H9 (cell line): ENCODE measurements around the gene PYGL. TPM values are rescaled to one million over a fixed set of nuclear protein-coding genes. Genes with fewer than 3 reads are reported as not detected.

Source experiments
- DNase-seq: peaks from one replicate; pipeline ENCODE4 v3.0.0-alpha.2; 2017
- H2AFZ ChIP-seq: one replicate; pipeline ENCODE4 v1.6.1; 2013; ENCODE audit warnings: mild to moderate bottlenecking, low read length, control low read depth, moderate library complexity
- H2AK5ac ChIP-seq: 2 replicates; pipeline ENCODE4 v1.6.1; 2013; ENCODE audit warnings: low read length, control low read depth, mixed read lengths; ENCODE audit not compliant: insufficient read length
- H2BK120ac ChIP-seq: one replicate; pipeline ENCODE4 v1.6.1; 2013; ENCODE audit warnings: low read depth, mild to moderate bottlenecking, low read length, control low read depth, inconsistent platforms; ENCODE audit not compliant: poor library complexity, severe bottlenecking
- H2BK12ac ChIP-seq: 2 replicates; pipeline ENCODE4 v1.6.1; 2013; ENCODE audit warnings: low read length, control low read depth, mixed read lengths, low read depth; ENCODE audit not compliant: insufficient read length
- H2BK15ac ChIP-seq: 2 replicates; pipeline ENCODE4 v1.6.1; 2013; ENCODE audit warnings: low read depth, low read length, control low read depth
- H2BK20ac ChIP-seq: one replicate; pipeline ENCODE4 v1.6.1; 2013; ENCODE audit warnings: low read depth, mild to moderate bottlenecking, low read length, control low read depth, inconsistent platforms; ENCODE audit not compliant: poor library complexity, severe bottlenecking
- H2BK5ac ChIP-seq: 2 replicates; pipeline ENCODE4 v1.6.1; 2013; ENCODE audit warnings: low read length, control low read depth, mixed read lengths; ENCODE audit not compliant: insufficient read length
- H3K14ac ChIP-seq: 2 replicates; pipeline ENCODE4 v1.6.1; 2013; ENCODE audit warnings: low read length, control low read depth; ENCODE audit not compliant: insufficient read depth
- H3K18ac ChIP-seq: 2 replicates; pipeline ENCODE4 v1.6.1; 2013; ENCODE audit warnings: low read depth, mild to moderate bottlenecking, mixed read lengths, low read length, control low read depth; ENCODE audit not compliant: insufficient read length
- H3K23ac ChIP-seq: 2 replicates; pipeline ENCODE4 v1.6.1; 2013; ENCODE audit warnings: low read length, control low read depth, mixed read lengths, low read depth; ENCODE audit not compliant: insufficient read length
- H3K23me2 ChIP-seq: 2 replicates; pipeline ENCODE4 v1.6.1; 2013; ENCODE audit warnings: low read depth, mild to moderate bottlenecking, mixed read lengths, low read length, control low read depth; ENCODE audit not compliant: insufficient read length, poor library complexity, severe bottlenecking
- H3K27ac ChIP-seq: 2 replicates; pipeline ENCODE4 v1.5.1; 2013; ENCODE audit warnings: low read length, control low read depth, mixed read lengths, low read depth; ENCODE audit not compliant: insufficient read length
- H3K27me3 ChIP-seq: 2 replicates; pipeline ENCODE4 v1.6.1; 2013; ENCODE audit warnings: low read length, control low read depth, inconsistent platforms; ENCODE audit not compliant: insufficient read depth
- H3K4ac ChIP-seq: 2 replicates; pipeline ENCODE4 v1.6.1; 2013; ENCODE audit warnings: low read depth, mild to moderate bottlenecking, control low read depth, inconsistent platforms, low read length, moderate library complexity
- H3K4me1 ChIP-seq: 2 replicates; pipeline ENCODE4 v1.6.1; 2013; ENCODE audit warnings: low read length, control low read depth, inconsistent platforms; ENCODE audit not compliant: insufficient read depth
- H3K4me2 ChIP-seq: 2 replicates; pipeline ENCODE4 v1.6.1; 2013; ENCODE audit warnings: low read length, control low read depth, mixed read lengths; ENCODE audit not compliant: insufficient read length, insufficient read depth
- H3K56ac ChIP-seq: 2 replicates; pipeline ENCODE4 v1.6.1; 2013; ENCODE audit warnings: low read depth, mild to moderate bottlenecking, mixed read lengths, low read length, control low read depth; ENCODE audit not compliant: insufficient read length
- H3K79me1 ChIP-seq: 2 replicates; pipeline ENCODE4 v1.6.1; 2013; ENCODE audit warnings: low read depth, mild to moderate bottlenecking, moderate library complexity, low read length, control low read depth, inconsistent platforms; ENCODE audit not compliant: insufficient read depth, poor library complexity, severe bottlenecking
- H3K79me2 ChIP-seq: 2 replicates; pipeline ENCODE4 v1.6.1; 2013; ENCODE audit warnings: low read length, control low read depth, inconsistent platforms; ENCODE audit not compliant: insufficient read depth
- H3K9ac ChIP-seq: 2 replicates; pipeline ENCODE4 v1.6.1; 2013; ENCODE audit warnings: low read length, control low read depth, mixed read lengths; ENCODE audit not compliant: insufficient read length; ENCODE audit errors: extremely low read depth
- H3K9me3 ChIP-seq: one replicate; pipeline ENCODE4 v1.6.1; 2013; ENCODE audit warnings: low read depth, low read length, inconsistent platforms; ENCODE audit not compliant: control insufficient read depth
- H3T11ph ChIP-seq: one replicate; pipeline ENCODE4 v1.6.1; 2013; ENCODE audit warnings: mild to moderate bottlenecking, low read length, control low read depth, inconsistent platforms
- H4K20me1 ChIP-seq: one replicate; pipeline ENCODE4 v1.6.1; 2013; ENCODE audit not compliant: control insufficient read depth, insufficient read length, insufficient read depth
- H4K5ac ChIP-seq: 2 replicates; pipeline ENCODE4 v1.6.1; 2013; ENCODE audit warnings: low read depth, mild to moderate bottlenecking, mixed read lengths, low read length, control low read depth; ENCODE audit not compliant: insufficient read length
- H4K8ac ChIP-seq: replicated peaks from 2 replicates; pipeline ENCODE4 v1.6.1; 2013; ENCODE audit warnings: low read length, control low read depth, mixed read lengths, low read depth; ENCODE audit not compliant: insufficient read length
- H4K91ac ChIP-seq: 2 replicates; pipeline ENCODE4 v1.6.1; 2013; ENCODE audit warnings: low read depth, mild to moderate bottlenecking, moderate library complexity, mixed read lengths, low read length, control low read depth; ENCODE audit not compliant: insufficient read length
- H3K27ac Mint-ChIP-seq, 3 experiments: 2 replicates in 2 of 3; 3 replicates in 1 of 3; pipeline ENCODE4 v1.8.0; 2020 to 2021; ENCODE audit warnings: mixed read lengths in 3 of 3, mild to moderate bottlenecking in 1 of 3, moderate library complexity in 1 of 3
- H3K27me3 Mint-ChIP-seq: 2 replicates; pipeline ENCODE4 v1.8.0; 2021; ENCODE audit warnings: low read depth, mild to moderate bottlenecking, moderate library complexity, mixed read lengths
- H3K36me3 Mint-ChIP-seq, 3 experiments: 2 replicates in 2 of 3; 3 replicates in 1 of 3; pipeline ENCODE4 v1.8.0; 2020 to 2021; ENCODE audit warnings: low read depth in 3 of 3, mixed read lengths in 3 of 3; ENCODE audit not compliant: insufficient read depth in 1 of 3
- H3K4me1 Mint-ChIP-seq, 2 experiments: 2 replicates each; pipeline ENCODE4 v1.8.0; 2020; ENCODE audit warnings: mixed read lengths in 2 of 2
- H3K4me3 Mint-ChIP-seq, 2 experiments: 2 replicates in 1 of 2; 3 replicates in 1 of 2; pipeline ENCODE4 v1.8.0; 2020 to 2021; ENCODE audit warnings: mild to moderate bottlenecking in 2 of 2, mixed read lengths in 2 of 2, moderate library complexity in 1 of 2
- H3K9me3 Mint-ChIP-seq, 2 experiments: 2 replicates in 1 of 2; 3 replicates in 1 of 2; pipeline ENCODE4 v1.8.0; 2020; ENCODE audit warnings: mild to moderate bottlenecking in 2 of 2, mixed read lengths in 2 of 2, moderate library complexity in 1 of 2
- whole genome bisulfite sequencing: extraction: QIAGEN DNeasy Blood & Tissue Kit; methylation state at CpG from one replicate; pipeline ENCODE4 v1.1.7; 2013; ENCODE audit warnings: missing lambda C conversion rate, low lambda C conversion rate, mixed read lengths; ENCODE audit not compliant: insufficient read length; ENCODE audit errors: extremely low coverage; 5-methylcytosine and 5-hydroxymethylcytosine counted together
- total RNA-seq: library from RNA; stranded (reverse); gene quantifications from 2 replicates; pipeline ENCODE4 v1.2.1, GENCODE V29; 2021
- TF ChIP-seq, protein P1 (sequence below): fragments of 200-600 bp; sonication (generic); conservative IDR thresholded peaks from 3 replicates; pipeline ENCODE4 v1.8.0; 2021; ENCODE audit warnings: antibody characterized with exemption, mild to moderate bottlenecking

PYGL gene
- total RNA-seq, 1 experiment from 2014 or later, result 53.8 TPM

DNA sequence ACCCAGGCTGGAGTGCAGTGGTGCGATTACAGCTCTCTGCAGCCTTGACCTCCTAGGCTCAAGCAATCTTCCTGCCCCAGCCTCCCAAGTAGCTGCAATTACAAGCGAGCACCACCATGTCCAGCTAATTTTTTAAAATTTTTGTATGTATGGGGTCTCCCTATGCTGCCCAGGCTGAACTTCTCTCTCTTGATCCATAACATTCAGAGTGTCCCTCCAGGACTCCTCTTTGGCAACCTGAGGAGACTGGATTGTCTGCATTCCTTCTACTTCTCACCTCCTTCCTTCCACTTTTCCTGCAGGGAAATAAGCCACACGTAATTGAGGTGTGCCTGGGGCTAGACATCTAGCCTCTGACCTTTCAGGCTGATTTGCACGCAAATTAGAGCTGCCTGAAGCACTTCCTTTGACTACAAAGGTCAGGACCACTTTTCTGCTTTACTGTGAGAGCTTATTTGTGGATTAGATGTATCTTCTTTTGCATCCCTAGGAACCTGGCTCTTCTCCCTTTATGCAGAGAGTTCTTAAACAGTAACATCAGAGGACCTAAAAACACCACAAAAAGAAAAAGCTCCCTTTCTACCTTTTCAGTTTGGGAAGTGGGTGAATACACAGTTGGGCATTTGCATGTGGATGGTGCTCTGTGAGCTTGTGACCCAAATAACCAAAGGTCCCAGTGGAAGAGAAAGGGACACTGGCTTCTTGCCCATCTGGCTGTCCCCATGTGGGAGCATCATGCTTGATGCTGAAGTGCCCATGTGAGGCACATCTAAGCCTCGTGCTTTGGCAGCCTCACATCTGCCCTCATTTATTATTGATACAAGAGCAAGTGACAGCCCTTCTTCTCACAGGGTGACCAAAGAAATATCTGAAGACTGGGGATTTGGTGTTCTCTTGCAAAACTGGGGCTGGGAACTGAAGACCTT lies 33.5 kb downstream of the PYGL start:
- TF ChIP-seq, protein P1, sequence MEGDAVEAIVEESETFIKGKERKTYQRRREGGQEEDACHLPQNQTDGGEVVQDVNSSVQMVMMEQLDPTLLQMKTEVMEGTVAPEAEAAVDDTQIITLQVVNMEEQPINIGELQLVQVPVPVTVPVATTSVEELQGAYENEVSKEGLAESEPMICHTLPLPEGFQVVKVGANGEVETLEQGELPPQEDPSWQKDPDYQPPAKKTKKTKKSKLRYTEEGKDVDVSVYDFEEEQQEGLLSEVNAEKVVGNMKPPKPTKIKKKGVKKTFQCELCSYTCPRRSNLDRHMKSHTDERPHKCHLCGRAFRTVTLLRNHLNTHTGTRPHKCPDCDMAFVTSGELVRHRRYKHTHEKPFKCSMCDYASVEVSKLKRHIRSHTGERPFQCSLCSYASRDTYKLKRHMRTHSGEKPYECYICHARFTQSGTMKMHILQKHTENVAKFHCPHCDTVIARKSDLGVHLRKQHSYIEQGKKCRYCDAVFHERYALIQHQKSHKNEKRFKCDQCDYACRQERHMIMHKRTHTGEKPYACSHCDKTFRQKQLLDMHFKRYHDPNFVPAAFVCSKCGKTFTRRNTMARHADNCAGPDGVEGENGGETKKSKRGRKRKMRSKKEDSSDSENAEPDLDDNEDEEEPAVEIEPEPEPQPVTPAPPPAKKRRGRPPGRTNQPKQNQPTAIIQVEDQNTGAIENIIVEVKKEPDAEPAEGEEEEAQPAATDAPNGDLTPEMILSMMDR, result no peak

More for the DNA sequence above, 33.5 kb downstream of the PYGL start:
- no peak overlapping the region for H2AFZ ChIP-seq
- H3K9me3 Mint-ChIP-seq, result no peaks in the 10 kb centered on the region
- H2BK20ac ChIP-seq, result no peak overlapping the region
- peaks cover 25 to 29% of the 10 kb centered on the region in 2 experiments for H3K4me1 Mint-ChIP-seq
- no peak overlapping the region for H2BK12ac ChIP-seq
- peak; percentile 75 for DNase-seq
- no peak overlapping the region for H2BK15ac ChIP-seq
- no peak overlapping the region for H3K14ac ChIP-seq
- peak overlapping the region in 2 of 3 experiments; percentile 10 to 11; a peak in 2 of 7 replicates for H3K27ac Mint-ChIP-seq
- no peaks in the 10 kb centered on the region for H3K27me3 ChIP-seq
- no peak overlapping the region for H4K8ac ChIP-seq
- no peak overlapping the region for H3K4me3 Mint-ChIP-seq
- H3K36me3 Mint-ChIP-seq, result peaks cover 36 to 68% (median 36%) of the 10 kb centered on the region in 3 experiments
- no CpG with 5 or more reads among the region's 5 CpGs for WGBS
- no peak overlapping the region for H3K23ac ChIP-seq
- H3K56ac ChIP-seq, result no peak overlapping the region
- no peaks in the 10 kb centered on the region for H4K20me1 ChIP-seq
- peaks cover 8% of the 10 kb centered on the region; the same call in 1 of the 2 replicates for H3K4me1 ChIP-seq
- H4K91ac ChIP-seq, result no peak overlapping the region
- H3K27me3 Mint-ChIP-seq, result no peaks in the 10 kb centered on the region
- peak overlapping the region; percentile 72 for H3K27ac ChIP-seq
- no peak overlapping the region for H3K4me2 ChIP-seq
- no peak overlapping the region for H3T11ph ChIP-seq
- H4K5ac ChIP-seq, result no peak overlapping the region
- no peak overlapping the region for H2BK120ac ChIP-seq
- H3K9ac ChIP-seq, result no peak overlapping the region
- H2BK5ac ChIP-seq, result no peak overlapping the region
- no peak overlapping the region for H3K4ac ChIP-seq
- no peak overlapping the region for H2AK5ac ChIP-seq
- no peak overlapping the region for H3K18ac ChIP-seq
- no peaks in the 10 kb centered on the region for H3K23me2 ChIP-seq
- H3K9me3 ChIP-seq, result no peaks in the 10 kb centered on the region
- H3K79me2 ChIP-seq, result no peaks in the 10 kb centered on the region
- no peaks in the 10 kb centered on the region for H3K79me1 ChIP-seq
